GM12874 (cell line): Measurements from ENCODE around the gene CLDN14.

Source experiments
- CTCF ChIP-seq: IDR thresholded peaks from 2 replicates; pipeline ENCODE4 v1.5.1; 2011; ENCODE audit warnings: low read depth, mild to moderate bottlenecking, control low read depth, low read length, moderate library complexity; ENCODE audit not compliant: insufficient read depth

CLDN14 gene

GRCh38 chr21:36477559-36477958 lies 2.4 kb downstream of the CLDN14 start:
- no peak for TF ChIP-seq CTCF

GRCh38 chr21:36477001-36477400 lies 2.9 kb downstream of the CLDN14 start:
- no peak for TF ChIP-seq CTCF

- TF ChIP-seq CTCF = no peak
Observed at GRCh38 chr21:36474591-36474990, 5.3 kb downstream of the CLDN14 start.

DNA sequence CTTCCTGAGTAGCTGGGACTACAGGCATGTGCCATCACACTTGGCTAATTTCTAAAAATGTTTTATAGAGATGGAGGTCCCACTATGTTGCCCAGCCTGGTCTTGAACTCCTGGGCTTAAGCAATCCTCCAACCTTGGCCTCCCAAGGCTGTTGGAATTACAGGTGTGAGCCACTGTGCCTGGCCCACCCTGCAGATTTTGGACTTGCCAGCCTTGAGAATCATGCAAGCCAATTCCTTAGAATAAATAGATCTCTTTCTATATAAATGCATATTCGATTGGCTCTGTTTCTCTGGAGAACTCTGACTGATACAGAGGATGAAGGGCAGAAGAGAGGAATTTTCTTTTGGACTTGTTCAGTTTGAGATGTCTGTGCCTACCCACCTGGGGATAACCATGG lies 6.7 kb downstream of the CLDN14 start:
- no peak for TF ChIP-seq CTCF

GRCh38 chr21:36472377-36472776 lies 7.5 kb downstream of the CLDN14 start:
- TF ChIP-seq CTCF = no peak

- no peak for TF ChIP-seq CTCF
Observed at GRCh38 chr21:36471254-36471723, 8.6 kb downstream of the CLDN14 start.

DNA sequence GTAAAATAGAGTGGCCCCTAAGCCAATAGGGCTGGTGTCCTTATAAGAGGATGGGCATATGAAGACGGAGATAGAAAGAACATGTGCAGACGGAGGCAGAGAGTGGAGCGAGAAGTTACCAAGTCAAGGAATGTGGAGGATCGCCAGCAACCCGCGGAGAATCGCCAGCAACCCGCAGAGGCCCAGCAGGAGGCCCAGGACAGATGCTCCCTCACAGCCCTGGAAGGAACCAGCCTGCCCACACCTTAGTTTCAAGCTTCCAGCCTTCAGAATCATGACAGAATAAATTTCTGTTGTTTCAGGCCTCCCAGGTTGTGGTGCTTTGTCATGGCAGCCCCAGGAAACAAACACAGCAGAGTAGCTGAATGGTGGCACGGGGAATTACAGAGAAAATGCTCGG lies 9.6 kb downstream of the CLDN14 start:
- no peak for TF ChIP-seq CTCF
